Gastroesophageal sphincter (tissue), 3 donors: Measurements from ENCODE around the gene APLP2.

Experiments
- CTCF ChIP-seq, 4 experiments: fragments of 200-600 bp in 2 of 4; fragments of 450-650 bp in 2 of 4; sonication (generic) in 1 of 4; IDR thresholded peaks; one replicate each; pipeline ENCODE4 v1.5.1; 2017 to 2019; ENCODE audit warnings: antibody characterized with exemption in 4 of 4, mild to moderate bottlenecking in 2 of 4, moderate library complexity in 2 of 4
- EP300 ChIP-seq: sonication (generic); formaldehyde crosslinking; IDR thresholded peaks from one replicate; pipeline ENCODE4 v1.6.1; 2017; ENCODE audit warnings: antibody characterized with exemption, mild to moderate bottlenecking
- POLR2A ChIP-seq, 2 donors: fragments of 450-650 bp; IDR thresholded peaks; one replicate each; pipeline ENCODE4 v1.6.1; 2017; ENCODE audit warnings: antibody characterized with exemption in 2 of 2, mild to moderate bottlenecking in 2 of 2, moderate library complexity in 1 of 2
- POLR2AphosphoS5 ChIP-seq: sonication (generic); formaldehyde crosslinking; IDR thresholded peaks from one replicate; pipeline ENCODE4 v1.6.1; 2017; ENCODE audit warnings: antibody characterized with exemption

- TF ChIP-seq CTCF (IDR thresholded peaks at IDR 0.05) (no peak), POLR2A (IDR thresholded peaks at IDR 0.05) (no peak), POLR2AphosphoS5 (no peak), EP300 (no peak)
Observed at GRCh38 chr11:130192845-130193267, 123.2 kb downstream of the APLP2 start.
